GM23338 (cell line): ENCODE data around the gene RNF207. TPM values are rescaled to one million over a fixed set of nuclear protein-coding genes. Genes with fewer than 3 reads are reported as not detected.

Experiments
- ATAC-seq: fragments of 200-7000 bp; cut with Tn5 transposase; 3 replicates; pipeline ENCODE4 v1.9.1; 2020
- DNase-seq: peaks from one replicate; pipeline ENCODE4 v3.0.0-alpha.2; 2015; ENCODE audit warnings: low spot score
- H2AFZ ChIP-seq: fragments of 200-600 bp; sonication (generic); 2 replicates; pipeline ENCODE4 v1.8.0; 2016; ENCODE audit warnings: antibody characterized with exemption, mild to moderate bottlenecking, moderate library complexity
- H3F3A ChIP-seq: fragments of 200-600 bp; sonication (generic); replicated peaks from 2 replicates; pipeline ENCODE4 v1.8.0; 2017; ENCODE audit warnings: antibody characterized with exemption, mixed run types, low read depth
- H3K27ac ChIP-seq: fragments of 200-600 bp; sonication (generic); 2 replicates; pipeline ENCODE4 v1.6.1; 2016; ENCODE audit warnings: low read depth
- H3K27me3 ChIP-seq: fragments of 200-600 bp; sonication (generic); 2 replicates; pipeline ENCODE4 v1.8.0; 2016; ENCODE audit warnings: mild to moderate bottlenecking, mixed run types, moderate library complexity; ENCODE audit not compliant: insufficient read depth
- H3K36me3 ChIP-seq: fragments of 200-600 bp; sonication (generic); 2 replicates; pipeline ENCODE4 v1.8.0; 2016; ENCODE audit warnings: mild to moderate bottlenecking; ENCODE audit not compliant: insufficient read depth
- H3K4me1 ChIP-seq: fragments of 200-600 bp; sonication (generic); 2 replicates; pipeline ENCODE4 v1.8.0; 2016; ENCODE audit warnings: mild to moderate bottlenecking, moderate library complexity; ENCODE audit not compliant: insufficient read depth
- H3K4me2 ChIP-seq: fragments of 200-600 bp; sonication (generic); 2 replicates; pipeline ENCODE4 v1.7.1; 2017; ENCODE audit warnings: mixed run types
- H3K4me3 ChIP-seq: fragments of 200-600 bp; sonication (generic); 2 replicates; pipeline ENCODE4 v1.6.1; 2016; ENCODE audit warnings: mixed run types
- H3K79me2 ChIP-seq: fragments of 200-600 bp; sonication (generic); replicated peaks from 2 replicates; pipeline ENCODE4 v1.8.0; 2017; ENCODE audit warnings: mild to moderate bottlenecking; ENCODE audit not compliant: insufficient read depth
- H3K9me2 ChIP-seq: fragments of 200-600 bp; sonication (generic); 2 replicates; pipeline ENCODE4 v1.8.0; 2017; ENCODE audit not compliant: insufficient read depth
- H4K20me1 ChIP-seq: fragments of 200-600 bp; sonication (generic); replicated peaks from 2 replicates; pipeline ENCODE4 v1.8.0; 2017; ENCODE audit warnings: mild to moderate bottlenecking; ENCODE audit not compliant: insufficient read depth
- H3K27ac Mint-ChIP-seq: 2 replicates; pipeline ENCODE4 v1.8.0; 2020; ENCODE audit warnings: inconsistent platforms, mild to moderate bottlenecking, moderate library complexity, mixed read lengths
- H3K27me3 Mint-ChIP-seq: 3 replicates; pipeline ENCODE4 v1.8.0; 2022; ENCODE audit warnings: low read depth, mild to moderate bottlenecking, moderate library complexity, mixed read lengths, inconsistent platforms; ENCODE audit not compliant: insufficient read depth, poor library complexity
- H3K36me3 Mint-ChIP-seq: 3 replicates; pipeline ENCODE4 v1.8.0; 2021; ENCODE audit warnings: low read depth, mild to moderate bottlenecking, inconsistent platforms, moderate library complexity, mixed read lengths
- H3K4me1 Mint-ChIP-seq: 3 replicates; pipeline ENCODE4 v1.8.0; 2020; ENCODE audit warnings: mild to moderate bottlenecking, inconsistent platforms, mixed read lengths
- H3K4me3 Mint-ChIP-seq: 3 replicates; pipeline ENCODE4 v1.8.0; 2021; ENCODE audit warnings: moderate library complexity, mild to moderate bottlenecking, inconsistent platforms, mixed read lengths
- H3K9me3 Mint-ChIP-seq: 3 replicates; pipeline ENCODE4 v1.8.0; 2020; ENCODE audit warnings: moderate library complexity, mild to moderate bottlenecking, inconsistent platforms, mixed read lengths
- CREB1 ChIP-seq: fragments of 250-450 bp; sonication (Bioruptor Pico); IDR thresholded peaks from 2 replicates; pipeline ENCODE4 v1.5.0; 2020; ENCODE audit warnings: low read depth, mild to moderate bottlenecking, moderate library complexity
- EZH2phosphoT487 ChIP-seq: fragments of 200-600 bp; sonication (generic); IDR thresholded peaks from one replicate; pipeline ENCODE4 v1.8.1; 2018; ENCODE audit warnings: antibody characterized with exemption; ENCODE audit not compliant: unreplicated experiment
- JUNB ChIP-seq: IDR thresholded peaks from one replicate; pipeline ENCODE4 v1.6.1; 2016; ENCODE audit warnings: antibody characterized with exemption; ENCODE audit not compliant: unreplicated experiment
- POLR2AphosphoS5 ChIP-seq: IDR thresholded peaks from 2 replicates; pipeline ENCODE4 v1.6.1; 2016; ENCODE audit warnings: antibody characterized with exemption, low read depth
- STAT1 ChIP-seq: IDR thresholded peaks from one replicate; pipeline ENCODE4 v1.6.1; 2016; ENCODE audit warnings: antibody characterized with exemption; ENCODE audit not compliant: unreplicated experiment
- ZNF114 ChIP-seq: fragments of 250-450 bp; sonication (Bioruptor Pico); IDR thresholded peaks from 2 replicates; pipeline ENCODE4 v1.5.0; 2020; ENCODE audit warnings: mild to moderate bottlenecking, moderate library complexity
- ZNF331 ChIP-seq: fragments of 250-450 bp; sonication (Bioruptor Pico); IDR thresholded peaks from 2 replicates; pipeline ENCODE4 v1.5.0; 2020; ENCODE audit warnings: low read depth, mild to moderate bottlenecking, moderate library complexity
- polyA plus RNA-seq: library from polyadenylated mRNA; unstranded; fragments of >200 nt; fragmentation: Nextera tagmentation; extraction: Ambion mirVana; gene quantifications from 2 replicates; pipeline ENCODE4 v1.2.1, GENCODE V29; 2016
- total RNA-seq: library from RNA; depleted of rRNA; stranded (reverse); fragments of >200 nt; shearing (Covaris generic); gene quantifications from 2 replicates; pipeline ENCODE4 v1.2.3, GENCODE V29; 2014
- TF ChIP-seq, protein P1 (sequence below), 2 experiments: fragments of 200-600 bp in 1 of 2; sonication (generic) in 1 of 2; conservative IDR thresholded peaks; 2 replicates each; pipeline versions ENCODE4 v1.5.1 to v1.6.1; 2016 to 2017; ENCODE audit warnings: antibody characterized with exemption in 2 of 2, low read depth in 2 of 2, mild to moderate bottlenecking in 2 of 2, moderate library complexity in 1 of 2
- TF ChIP-seq, protein P2 (sequence below): IDR thresholded peaks from 2 replicates; pipeline ENCODE4 v1.6.1; 2016; ENCODE audit warnings: antibody characterized with exemption
- TF ChIP-seq, protein P3 (sequence below): fragments of 250-450 bp; sonication (Bioruptor Pico); IDR thresholded peaks from 2 replicates; pipeline ENCODE4 v1.5.0; 2020; ENCODE audit warnings: mild to moderate bottlenecking, moderate library complexity

The RNF207 gene
- total and polyA plus RNA-seq, 2 experiments from 2014 or later = 1.7 to 2.9 TPM

DNA sequence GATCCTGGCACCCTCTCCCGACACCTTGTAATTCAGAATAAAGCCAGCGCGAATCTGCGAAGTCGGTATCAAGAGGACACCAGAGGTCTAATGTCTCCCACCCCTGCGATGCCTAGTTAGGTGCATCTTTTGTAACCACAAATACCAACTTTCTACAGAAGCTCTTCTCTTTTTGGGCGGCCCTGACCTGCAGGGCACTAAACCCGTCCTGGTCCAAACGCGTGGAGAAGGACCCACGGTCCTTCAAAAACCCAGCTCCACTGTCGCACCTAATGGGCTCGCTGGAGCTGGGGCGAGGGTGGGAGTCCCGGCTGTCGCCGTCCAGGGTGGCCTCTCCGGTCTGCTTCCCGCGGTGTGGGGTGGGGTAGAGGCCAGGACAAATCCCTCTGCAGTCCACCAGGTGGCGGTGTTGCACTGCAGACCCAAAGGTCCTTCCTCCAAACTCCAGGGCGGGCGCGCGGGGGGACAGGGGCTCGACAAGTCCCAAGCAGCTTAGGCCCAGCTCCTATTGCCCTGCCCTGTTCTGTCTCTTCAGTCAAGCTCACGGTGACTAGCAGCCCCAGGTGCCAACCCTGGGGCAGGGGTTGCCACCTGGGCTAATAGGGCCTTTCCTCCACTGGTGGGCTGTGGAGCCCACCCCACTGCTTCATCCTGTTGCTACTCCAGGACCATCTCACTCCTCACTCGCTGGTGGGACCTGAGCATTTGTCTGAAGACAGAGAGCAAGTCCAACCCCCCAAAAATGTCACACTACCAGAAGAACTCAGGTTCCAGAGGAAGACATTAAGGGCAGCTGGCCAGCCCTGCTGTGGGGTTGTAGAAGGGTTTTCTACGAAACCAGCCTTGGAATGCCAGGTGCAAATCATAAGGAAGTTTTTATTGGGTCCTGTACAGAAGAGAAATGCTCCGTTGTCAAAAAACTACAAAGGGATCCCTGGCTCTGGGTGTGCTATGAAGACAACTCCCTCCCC lies 40.9 kb downstream of the RNF207 start:
- peak; percentile 19 for ATAC-seq
- peaks cover 19% of the 10 kb centered on the region; the same call in 2 of the 3 replicates for H3K4me1 Mint-ChIP-seq
- H4K20me1 ChIP-seq = peaks cover 6% of the 10 kb centered on the region; the same call in 1 of the 2 replicates
- no peaks in the 10 kb centered on the region for H3K9me2 ChIP-seq
- H3K4me3 Mint-ChIP-seq = peak overlapping the region; percentile 82
- peaks cover 68% of the 10 kb centered on the region for H3K27me3 ChIP-seq
- peaks cover 20% of the 10 kb centered on the region for H3K4me1 ChIP-seq
- peaks cover 49% of the 10 kb centered on the region for H3K27me3 Mint-ChIP-seq
- H3K36me3 ChIP-seq = no peaks in the 10 kb centered on the region
- no peak for TF ChIP-seq ZNF114
- TF ChIP-seq, protein P1, sequence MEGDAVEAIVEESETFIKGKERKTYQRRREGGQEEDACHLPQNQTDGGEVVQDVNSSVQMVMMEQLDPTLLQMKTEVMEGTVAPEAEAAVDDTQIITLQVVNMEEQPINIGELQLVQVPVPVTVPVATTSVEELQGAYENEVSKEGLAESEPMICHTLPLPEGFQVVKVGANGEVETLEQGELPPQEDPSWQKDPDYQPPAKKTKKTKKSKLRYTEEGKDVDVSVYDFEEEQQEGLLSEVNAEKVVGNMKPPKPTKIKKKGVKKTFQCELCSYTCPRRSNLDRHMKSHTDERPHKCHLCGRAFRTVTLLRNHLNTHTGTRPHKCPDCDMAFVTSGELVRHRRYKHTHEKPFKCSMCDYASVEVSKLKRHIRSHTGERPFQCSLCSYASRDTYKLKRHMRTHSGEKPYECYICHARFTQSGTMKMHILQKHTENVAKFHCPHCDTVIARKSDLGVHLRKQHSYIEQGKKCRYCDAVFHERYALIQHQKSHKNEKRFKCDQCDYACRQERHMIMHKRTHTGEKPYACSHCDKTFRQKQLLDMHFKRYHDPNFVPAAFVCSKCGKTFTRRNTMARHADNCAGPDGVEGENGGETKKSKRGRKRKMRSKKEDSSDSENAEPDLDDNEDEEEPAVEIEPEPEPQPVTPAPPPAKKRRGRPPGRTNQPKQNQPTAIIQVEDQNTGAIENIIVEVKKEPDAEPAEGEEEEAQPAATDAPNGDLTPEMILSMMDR (conservative IDR thresholded peaks at IDR 0.05; ENCODE audit: low read depth in 2 of 2) = peak; percentile 79 to 95
- no peak for TF ChIP-seq ZNF331 (CRISPR knock-in tag)
- H3K27ac Mint-ChIP-seq = peak overlapping the region; percentile 78; the same call in 1 of the 2 replicates
- H3K79me2 ChIP-seq = no peaks in the 10 kb centered on the region
- 0 out of 2 replicates have a peak overlapping the region, but pooled peaks have one; percentile 32 for H3K27ac ChIP-seq
- H3K4me3 ChIP-seq = peak overlapping the region; percentile 83
- H3K4me2 ChIP-seq = peak overlapping the region; percentile 98
- H2AFZ ChIP-seq = peak overlapping the region; percentile 63; the same call in 1 of the 2 replicates
- H3F3A ChIP-seq = peaks cover 10% of the 10 kb centered on the region
- no peaks in the 10 kb centered on the region for H3K9me3 Mint-ChIP-seq
- DNase-seq = peak; percentile 94
- H3K36me3 Mint-ChIP-seq = no peaks in the 10 kb centered on the region

DNA sequence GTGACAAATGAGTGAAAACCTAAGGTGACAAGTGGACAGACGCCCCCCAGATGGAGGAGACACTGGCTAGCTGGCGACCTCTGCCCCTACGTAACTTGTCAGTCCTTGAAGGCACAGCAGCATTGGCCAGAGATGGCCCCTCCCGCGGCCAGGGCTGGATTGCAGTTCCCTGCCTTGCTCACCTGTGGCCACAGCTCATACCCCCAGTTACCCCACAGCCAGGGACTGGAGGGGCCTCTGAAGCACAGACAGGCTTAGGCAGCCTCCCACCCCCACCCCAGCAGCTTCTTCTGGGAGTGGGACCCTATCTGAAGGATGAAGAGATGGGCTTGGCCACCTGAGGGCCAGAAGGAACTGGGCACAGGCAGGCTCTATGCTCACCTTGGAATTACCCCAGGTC lies 41.7 kb downstream of the RNF207 start:
- ATAC-seq = no peak
- H2AFZ ChIP-seq = no peak overlapping the region
- H4K20me1 ChIP-seq = peaks cover 6% of the 10 kb centered on the region; the same call in 1 of the 2 replicates
- H3K4me2 ChIP-seq = no peak overlapping the region
- Mint-ChIP-seq H3K4me3 (peak overlapping the region; percentile 82; the same call in 1 of the 3 replicates), H3K9me3 (no peaks in the 10 kb centered on the region), H3K27ac (no peak overlapping the region), H3K4me1 (peaks cover 19% of the 10 kb centered on the region; the same call in 2 of the 3 replicates), H3K27me3 (peaks cover 53% of the 10 kb centered on the region), H3K36me3 (no peaks in the 10 kb centered on the region)
- no peaks in the 10 kb centered on the region for H3K79me2 ChIP-seq
- no peak overlapping the region for H3K27ac ChIP-seq
- H3K4me3 ChIP-seq = no peak overlapping the region
- peaks cover 6% of the 10 kb centered on the region; the same call in 1 of the 2 replicates for H3F3A ChIP-seq
- H3K27me3 ChIP-seq = peaks cover 71% of the 10 kb centered on the region
- H3K9me2 ChIP-seq = no peaks in the 10 kb centered on the region
- no peaks in the 10 kb centered on the region for H3K36me3 ChIP-seq
- peaks cover 20% of the 10 kb centered on the region for H3K4me1 ChIP-seq
- no peak for DNase-seq
- no peak for TF ChIP-seq EZH2phosphoT487
- TF ChIP-seq, protein P2, sequence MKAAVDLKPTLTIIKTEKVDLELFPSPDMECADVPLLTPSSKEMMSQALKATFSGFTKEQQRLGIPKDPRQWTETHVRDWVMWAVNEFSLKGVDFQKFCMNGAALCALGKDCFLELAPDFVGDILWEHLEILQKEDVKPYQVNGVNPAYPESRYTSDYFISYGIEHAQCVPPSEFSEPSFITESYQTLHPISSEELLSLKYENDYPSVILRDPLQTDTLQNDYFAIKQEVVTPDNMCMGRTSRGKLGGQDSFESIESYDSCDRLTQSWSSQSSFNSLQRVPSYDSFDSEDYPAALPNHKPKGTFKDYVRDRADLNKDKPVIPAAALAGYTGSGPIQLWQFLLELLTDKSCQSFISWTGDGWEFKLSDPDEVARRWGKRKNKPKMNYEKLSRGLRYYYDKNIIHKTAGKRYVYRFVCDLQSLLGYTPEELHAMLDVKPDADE = no peak
- TF ChIP-seq JUNB = no peak
- TF ChIP-seq STAT1 = no peak
- TF ChIP-seq, protein P3, sequence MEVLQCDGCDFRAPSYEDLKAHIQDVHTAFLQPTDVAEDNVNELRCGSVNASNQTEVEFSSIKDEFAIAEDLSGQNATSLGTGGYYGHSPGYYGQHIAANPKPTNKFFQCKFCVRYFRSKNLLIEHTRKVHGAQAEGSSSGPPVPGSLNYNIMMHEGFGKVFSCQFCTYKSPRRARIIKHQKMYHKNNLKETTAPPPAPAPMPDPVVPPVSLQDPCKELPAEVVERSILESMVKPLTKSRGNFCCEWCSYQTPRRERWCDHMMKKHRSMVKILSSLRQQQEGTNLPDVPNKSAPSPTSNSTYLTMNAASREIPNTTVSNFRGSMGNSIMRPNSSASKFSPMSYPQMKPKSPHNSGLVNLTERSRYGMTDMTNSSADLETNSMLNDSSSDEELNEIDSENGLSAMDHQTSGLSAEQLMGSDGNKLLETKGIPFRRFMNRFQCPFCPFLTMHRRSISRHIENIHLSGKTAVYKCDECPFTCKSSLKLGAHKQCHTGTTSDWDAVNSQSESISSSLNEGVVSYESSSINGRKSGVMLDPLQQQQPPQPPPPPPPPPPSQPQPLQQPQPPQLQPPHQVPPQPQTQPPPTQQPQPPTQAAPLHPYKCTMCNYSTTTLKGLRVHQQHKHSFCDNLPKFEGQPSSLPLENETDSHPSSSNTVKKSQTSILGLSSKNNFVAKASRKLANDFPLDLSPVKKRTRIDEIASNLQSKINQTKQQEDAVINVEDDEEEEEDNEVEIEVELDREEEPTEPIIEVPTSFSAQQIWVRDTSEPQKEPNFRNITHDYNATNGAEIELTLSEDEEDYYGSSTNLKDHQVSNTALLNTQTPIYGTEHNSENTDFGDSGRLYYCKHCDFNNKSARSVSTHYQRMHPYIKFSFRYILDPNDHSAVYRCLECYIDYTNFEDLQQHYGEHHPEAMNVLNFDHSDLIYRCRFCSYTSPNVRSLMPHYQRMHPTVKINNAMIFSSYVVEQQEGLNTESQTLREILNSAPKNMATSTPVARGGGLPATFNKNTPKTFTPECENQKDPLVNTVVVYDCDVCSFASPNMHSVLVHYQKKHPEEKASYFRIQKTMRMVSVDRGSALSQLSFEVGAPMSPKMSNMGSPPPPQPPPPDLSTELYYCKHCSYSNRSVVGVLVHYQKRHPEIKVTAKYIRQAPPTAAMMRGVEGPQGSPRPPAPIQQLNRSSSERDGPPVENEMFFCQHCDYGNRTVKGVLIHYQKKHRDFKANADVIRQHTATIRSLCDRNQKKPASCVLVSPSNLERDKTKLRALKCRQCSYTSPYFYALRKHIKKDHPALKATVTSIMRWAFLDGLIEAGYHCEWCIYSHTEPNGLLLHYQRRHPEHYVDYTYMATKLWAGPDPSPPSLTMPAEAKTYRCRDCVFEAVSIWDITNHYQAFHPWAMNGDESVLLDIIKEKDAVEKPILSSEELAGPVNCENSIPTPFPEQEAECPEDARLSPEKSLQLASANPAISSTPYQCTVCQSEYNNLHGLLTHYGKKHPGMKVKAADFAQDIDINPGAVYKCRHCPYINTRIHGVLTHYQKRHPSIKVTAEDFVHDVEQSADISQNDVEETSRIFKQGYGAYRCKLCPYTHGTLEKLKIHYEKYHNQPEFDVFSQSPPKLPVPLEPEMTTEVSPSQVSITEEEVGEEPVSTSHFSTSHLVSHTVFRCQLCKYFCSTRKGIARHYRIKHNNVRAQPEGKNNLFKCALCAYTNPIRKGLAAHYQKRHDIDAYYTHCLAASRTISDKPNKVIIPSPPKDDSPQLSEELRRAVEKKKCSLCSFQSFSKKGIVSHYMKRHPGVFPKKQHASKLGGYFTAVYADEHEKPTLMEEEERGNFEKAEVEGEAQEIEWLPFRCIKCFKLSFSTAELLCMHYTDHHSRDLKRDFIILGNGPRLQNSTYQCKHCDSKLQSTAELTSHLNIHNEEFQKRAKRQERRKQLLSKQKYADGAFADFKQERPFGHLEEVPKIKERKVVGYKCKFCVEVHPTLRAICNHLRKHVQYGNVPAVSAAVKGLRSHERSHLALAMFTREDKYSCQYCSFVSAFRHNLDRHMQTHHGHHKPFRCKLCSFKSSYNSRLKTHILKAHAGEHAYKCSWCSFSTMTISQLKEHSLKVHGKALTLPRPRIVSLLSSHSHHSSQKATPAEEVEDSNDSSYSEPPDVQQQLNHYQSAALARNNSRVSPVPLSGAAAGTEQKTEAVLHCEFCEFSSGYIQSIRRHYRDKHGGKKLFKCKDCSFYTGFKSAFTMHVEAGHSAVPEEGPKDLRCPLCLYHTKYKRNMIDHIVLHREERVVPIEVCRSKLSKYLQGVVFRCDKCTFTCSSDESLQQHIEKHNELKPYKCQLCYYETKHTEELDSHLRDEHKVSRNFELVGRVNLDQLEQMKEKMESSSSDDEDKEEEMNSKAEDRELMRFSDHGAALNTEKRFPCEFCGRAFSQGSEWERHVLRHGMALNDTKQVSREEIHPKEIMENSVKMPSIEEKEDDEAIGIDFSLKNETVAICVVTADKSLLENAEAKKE (CRISPR knock-in tag) = no peak
- no peak for TF ChIP-seq POLR2AphosphoS5
- no peak for TF ChIP-seq CREB1 (CRISPR knock-in tag)
